GM21737 (cell line): ENCODE measurements around the gene ROMO1.
"Not testable (repeated sequence)": the region's sequence is repeated elsewhere in the genome, so short reads cannot be mapped to it uniquely, and the experiment has no call there.

Source experiments
- ATAC-seq: cut with Tn5 transposase; IDR thresholded peaks from one replicate; pipeline ENCODE4 v1.9.1; 2021; ENCODE audit warnings: mild to moderate bottlenecking, moderate library complexity; ENCODE audit not compliant: unreplicated experiment

Gene ROMO1

DNA sequence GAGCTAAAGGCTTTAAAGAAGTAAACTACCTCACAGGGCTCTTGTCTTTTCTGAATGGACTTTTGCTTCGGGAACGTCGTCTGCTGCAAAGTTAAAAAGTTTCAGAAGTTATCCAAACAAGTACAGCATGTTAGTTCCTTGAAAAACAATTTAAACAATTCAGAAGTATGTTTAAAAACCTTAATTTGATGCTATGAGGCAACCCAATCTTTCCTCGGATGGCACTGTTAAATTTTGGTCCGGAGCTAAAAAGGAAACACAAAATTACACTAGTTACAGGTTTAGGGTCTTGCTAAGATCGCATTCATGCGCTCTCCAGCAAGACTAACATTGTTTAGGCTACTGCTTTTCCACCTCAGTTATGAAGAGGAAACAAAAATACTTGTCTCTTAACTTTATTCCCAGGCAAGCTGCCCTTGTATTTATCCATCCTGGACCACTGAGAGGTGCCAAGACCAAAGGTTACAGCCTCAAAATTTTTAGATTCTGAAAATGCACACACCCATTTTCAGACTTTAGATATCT, 30.1 kb downstream of the ROMO1 start:
- no peak for ATAC-seq

GRCh38 chr20:35729836-35730582, 30.8 kb downstream of the ROMO1 start:
- no peak for ATAC-seq

- no peak for ATAC-seq
These were observed 31.6 kb downstream of the ROMO1 start for GRCh38 chr20:35730583-35731468.

- ATAC-seq = no peak
These were observed 32.2 kb downstream of the ROMO1 start for GRCh38 chr20:35731469-35731788.

DNA sequence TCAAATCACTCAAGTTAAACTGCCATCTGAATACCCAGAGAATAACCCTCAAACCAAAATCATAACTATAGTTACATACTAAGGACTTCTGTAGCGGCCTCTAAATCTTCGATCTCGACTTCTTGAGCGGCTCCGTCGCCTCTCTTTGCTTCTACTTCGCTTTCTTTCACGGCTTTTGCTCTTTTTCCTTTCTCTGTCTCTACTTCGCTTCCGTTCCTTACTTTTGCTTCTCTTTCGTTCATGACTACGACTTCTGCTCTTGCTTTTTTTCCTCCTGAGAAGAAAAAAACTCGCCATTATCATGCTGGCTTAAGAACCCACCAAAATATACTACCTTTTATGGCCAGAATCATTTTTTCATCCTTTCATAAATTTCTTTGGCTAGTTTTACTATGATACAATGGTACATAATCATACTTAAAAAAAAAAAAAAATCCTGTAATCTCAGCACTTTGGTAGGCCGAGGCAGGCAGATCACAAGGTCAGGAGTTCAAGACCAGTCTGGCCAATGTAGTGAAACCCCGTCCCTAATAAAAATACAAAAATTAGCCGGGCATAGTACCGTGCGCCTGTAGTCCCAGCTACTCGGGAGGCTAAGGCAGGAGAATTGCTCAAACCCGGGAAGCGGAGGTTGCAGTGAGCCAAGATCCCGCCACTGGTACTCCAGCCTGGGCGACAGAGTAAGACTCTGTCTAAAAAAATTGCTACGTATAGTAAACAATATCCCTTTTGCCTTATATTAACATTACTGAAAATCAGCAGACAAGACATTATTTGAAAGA, 32.8 kb downstream of the ROMO1 start:
- ATAC-seq = no peak

- ATAC-seq = no peak
These were observed 33.4 kb downstream of the ROMO1 start for GRCh38 chr20:35732644-35732982.

- ATAC-seq = no peak
These were observed 35.2 kb downstream of the ROMO1 start for GRCh38 chr20:35734374-35734773.

- ATAC-seq = no peak
These were observed 35.8 kb downstream of the ROMO1 start for GRCh38 chr20:35734777-35735649.

- no peak for ATAC-seq
These were observed 36.7 kb downstream of the ROMO1 start for GRCh38 chr20:35735826-35736470.

- no peak for ATAC-seq
These were observed 38.7 kb downstream of the ROMO1 start for GRCh38 chr20:35737865-35738333.

- ATAC-seq = no peak
These were observed 39.4 kb downstream of the ROMO1 start for GRCh38 chr20:35738410-35739179.

DNA sequence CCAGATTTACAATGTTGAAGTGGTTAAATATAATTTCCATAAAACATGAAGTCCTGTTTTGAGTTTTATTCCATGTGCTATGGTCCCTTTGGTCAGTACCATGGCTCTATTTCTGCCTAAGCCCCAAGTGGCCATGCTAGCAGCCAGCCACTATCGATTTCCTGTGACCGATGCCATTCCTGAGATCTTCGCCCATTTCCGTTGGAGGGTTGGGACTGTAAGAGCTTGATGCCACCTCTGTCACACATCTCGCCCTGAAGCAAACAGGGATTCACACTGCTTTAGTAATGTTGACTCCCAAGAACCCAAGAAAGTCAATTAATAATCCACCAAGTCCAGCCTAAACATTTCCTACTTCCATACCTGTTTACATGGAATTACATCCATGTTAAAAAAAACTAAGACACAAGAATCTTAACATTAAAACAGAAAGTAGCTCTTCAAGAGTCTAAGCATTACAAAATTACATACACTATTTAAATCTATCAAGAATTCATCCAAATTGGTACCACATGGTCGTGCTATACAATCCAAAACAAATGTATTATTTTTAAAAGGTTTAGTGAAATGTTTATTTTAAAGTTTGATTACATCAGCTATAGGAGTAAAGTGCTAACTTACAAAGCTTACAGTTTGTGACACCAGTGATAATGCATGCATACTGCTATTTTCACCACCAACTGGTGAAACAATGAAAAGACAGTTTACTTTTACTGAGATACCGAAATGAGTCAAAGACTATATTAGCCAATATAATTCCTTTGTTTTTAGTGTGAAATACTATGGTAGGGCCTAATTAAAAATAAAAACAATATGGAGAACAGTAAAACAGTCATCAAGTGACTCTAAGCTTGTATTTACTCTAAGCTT, 40.3 kb downstream of the ROMO1 start:
- no peak for ATAC-seq

- peak; percentile 91 for ATAC-seq
These were observed 42.9 kb downstream of the ROMO1 start, which contains the start of gene RBM39 for GRCh38 chr20:35741892-35742740. RBM39 (minus strand) TSS chr20:35742260; CDS start chr20:35740874, 1,386 bp downstream.

GRCh38 chr20:35742741-35743523, 43.7 kb downstream of the ROMO1 start:
- no peak for ATAC-seq

DNA sequence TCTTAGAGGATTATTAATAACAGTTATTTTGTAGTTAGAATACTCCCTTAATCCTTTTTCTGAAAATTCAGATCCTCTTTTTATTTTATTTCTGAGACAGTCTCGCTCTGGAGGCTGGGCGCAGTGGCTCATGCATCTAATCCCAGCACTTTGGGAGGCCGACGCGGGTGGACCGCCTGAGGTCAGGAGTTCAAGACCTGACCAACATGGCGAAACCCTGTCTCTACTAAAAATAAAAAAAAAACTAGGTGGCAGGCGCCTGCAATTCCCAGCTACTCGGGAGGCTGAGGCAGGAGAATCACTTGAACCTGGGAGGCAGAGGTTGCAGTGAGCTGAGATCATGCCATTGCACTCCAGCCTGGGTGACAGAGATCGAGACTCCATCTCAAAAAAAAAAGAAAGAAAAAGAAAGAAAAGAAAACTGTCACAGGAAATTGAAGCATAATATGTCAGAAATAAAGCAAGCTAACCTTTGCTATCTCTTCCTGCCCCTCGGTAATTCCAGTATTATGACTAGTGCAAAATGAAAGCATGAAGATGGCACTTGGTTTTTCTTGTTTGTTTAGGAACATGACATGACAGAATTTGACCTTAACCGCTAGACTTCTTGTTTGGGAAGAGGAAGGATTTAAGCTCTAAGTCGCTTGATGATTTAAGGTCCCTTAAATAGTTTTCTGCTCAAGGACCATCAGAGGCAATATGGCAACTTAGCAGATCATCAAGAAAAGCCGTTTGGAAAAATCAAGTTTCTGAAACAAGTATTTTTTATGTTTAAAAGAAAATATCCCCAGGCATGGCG, 44.7 kb downstream of the ROMO1 start:
- ATAC-seq = no peak

DNA sequence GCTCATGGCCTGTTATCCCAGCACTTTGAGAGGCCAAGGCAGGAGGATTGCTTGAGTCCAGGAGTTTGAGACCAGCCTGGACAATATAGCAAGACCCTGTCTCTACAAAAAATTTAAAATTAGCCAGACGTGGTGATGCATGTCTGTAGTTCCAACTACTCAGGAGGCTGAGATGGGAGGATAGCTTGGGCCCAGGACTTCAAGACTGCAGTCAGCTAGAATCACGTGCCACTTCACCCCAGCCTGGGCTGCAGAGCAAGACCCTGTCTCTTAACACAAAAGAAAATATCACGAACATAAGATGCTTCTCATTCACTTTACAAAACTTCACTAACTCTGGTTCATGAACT, 45.3 kb downstream of the ROMO1 start:
- ATAC-seq = not testable (repeated sequence)
